Mammary epithelial cell (primary cell): Measurements from ENCODE around the gene MXI1.

ENCODE experiments used
- CTCF ChIP-seq, 2 donors: IDR thresholded peaks in 1 of 2; conservative IDR thresholded peaks in 1 of 2; 2 replicates each; pipeline ENCODE4 v1.5.1; 2011 to 2012; ENCODE audit warnings: inconsistent platforms in 2 of 2, low read length in 2 of 2, mild to moderate bottlenecking in 2 of 2, control low read depth in 1 of 2, low read depth in 1 of 2; ENCODE audit not compliant: insufficient read depth in 1 of 2; ENCODE audit errors: extremely low read depth in 1 of 2
- EZH2 ChIP-seq: IDR thresholded peaks from 2 replicates; pipeline ENCODE4 v1.6.1; 2012; ENCODE audit warnings: low read length, inconsistent platforms, borderline replicate concordance

GRCh38 chr10:110285501-110285900 lies 78.1 kb downstream of the MXI1 start:
- TF ChIP-seq CTCF (conservative IDR thresholded peaks at IDR 0.05 in 1 of 2, IDR thresholded peaks at IDR 0.05 in 1 of 2; ENCODE audit: extremely low read depth in 1 of 2, insufficient read depth in 1 of 2, low read depth in 1 of 2, low read length in 2 of 2), result no peak
- no peak for TF ChIP-seq EZH2
